Measurements from ENCODE around the gene LRRC15. TPM values are rescaled to one million over a fixed set of nuclear protein-coding genes. Genes with fewer than 3 reads are reported as not detected.

Gene LRRC15
- total and polyA plus RNA-seq, 2 experiments from 2014 or later = 0.05 to 0.14 TPM

- TF ChIP-seq CREB1 (CRISPR knock-in tag; IDR thresholded peaks at IDR 0.05; ENCODE audit: low read depth) (no peak), ZNF114 (CRISPR knock-in tag; IDR thresholded peaks at IDR 0.05) (no peak), ZNF331 (CRISPR knock-in tag; IDR thresholded peaks at IDR 0.05; ENCODE audit: low read depth) (no peak)
Measured at GRCh38 chr3:194389269-194389668, 19.7 kb upstream of the LRRC15 start (continued).

GRCh38 chr3:194387926-194388418 is 18.4 kb upstream of the LRRC15 start:
- ATAC-seq (no peak), DNase-seq (ENCODE audit: low spot score) (no peak)
- no peaks in the 10 kb centered on the region; the same call in 1 of the 2 replicates for H3K36me3 ChIP-seq (ENCODE audit: insufficient read depth)
- H3K9me3 Mint-ChIP-seq = peaks cover 10% of the 10 kb centered on the region; the same call in 2 of the 3 replicates
- H3K27ac Mint-ChIP-seq = no peak overlapping the region
- no peak overlapping the region for H3K27ac ChIP-seq (ENCODE audit: low read depth)
- H3K36me3 Mint-ChIP-seq (ENCODE audit: low read depth) = no peaks in the 10 kb centered on the region
- no peak overlapping the region for H3K4me3 Mint-ChIP-seq
- no peaks in the 10 kb centered on the region for H3K4me1 ChIP-seq (ENCODE audit: insufficient read depth)
- TF ChIP-seq ZNF331 (CRISPR knock-in tag; IDR thresholded peaks at IDR 0.05; ENCODE audit: low read depth) = no peak
- no peak for TF ChIP-seq CREB1 (CRISPR knock-in tag; IDR thresholded peaks at IDR 0.05; ENCODE audit: low read depth)
- TF ChIP-seq REST (IDR thresholded peaks at IDR 0.05; ENCODE audit: unreplicated experiment) = no peak
- TF ChIP-seq NANOG (IDR thresholded peaks at IDR 0.05; ENCODE audit: borderline replicate concordance) = no peak
- no peak for TF ChIP-seq STAT1 (IDR thresholded peaks at IDR 0.05; ENCODE audit: unreplicated experiment)
- TF ChIP-seq ZNF114 (CRISPR knock-in tag; IDR thresholded peaks at IDR 0.05) = no peak
- no peak for TF ChIP-seq EZH2 (IDR thresholded peaks at IDR 0.05; ENCODE audit: low read depth, unreplicated experiment)
- no peak for TF ChIP-seq EZH2phosphoT487 (IDR thresholded peaks at IDR 0.05; ENCODE audit: unreplicated experiment)
- TF ChIP-seq CTCF (conservative IDR thresholded peaks at IDR 0.05; ENCODE audit: low read depth in 2 of 2) = no peak
- TF ChIP-seq JUNB (IDR thresholded peaks at IDR 0.05; ENCODE audit: unreplicated experiment) = no peak
- no peak for TF ChIP-seq POLR2AphosphoS5 (IDR thresholded peaks at IDR 0.05; ENCODE audit: low read depth)
- TF ChIP-seq ETS1 (IDR thresholded peaks at IDR 0.05) = no peak
- no peak for TF ChIP-seq ZNF462 (CRISPR knock-in tag; IDR thresholded peaks at IDR 0.05)
- H3K4me3 ChIP-seq = no peak overlapping the region
- no peak overlapping the region for H3K4me2 ChIP-seq
- H3K79me2 ChIP-seq (replicated peaks; ENCODE audit: insufficient read depth) = no peaks in the 10 kb centered on the region
- no peaks in the 10 kb centered on the region for H4K20me1 ChIP-seq (replicated peaks; ENCODE audit: insufficient read depth)
- no peak overlapping the region for H2AFZ ChIP-seq
- no peaks in the 10 kb centered on the region for H3K9me2 ChIP-seq (ENCODE audit: insufficient read depth)
- peaks cover 10% of the 10 kb centered on the region for H3K4me1 Mint-ChIP-seq
- no peaks in the 10 kb centered on the region for H3K27me3 ChIP-seq (ENCODE audit: insufficient read depth)
- H3K27me3 Mint-ChIP-seq (ENCODE audit: insufficient read depth, low read depth, poor library complexity) = peaks cover 8% of the 10 kb centered on the region
- H3F3A ChIP-seq (replicated peaks; ENCODE audit: low read depth) = no peaks in the 10 kb centered on the region
